Esophagus squamous epithelium (tissue), 5 donors: ENCODE data around the gene TBCD. TPM values are rescaled to one million over a fixed set of nuclear protein-coding genes. Genes with fewer than 3 reads are reported as not detected.

Source experiments
- DNase-seq: peaks from one replicate; lab custom pipeline; 2025; lab: John Stamatoyannopoulos, UW
- H3K27ac ChIP-seq, 4 donors: fragments of 200-600 bp; sonication (generic); one replicate each; pipeline ENCODE4 v1.5.1; 2016 to 2019; ENCODE audit warnings: mild to moderate bottlenecking in 1 of 4
- H3K27me3 ChIP-seq, 4 donors: fragments of 200-600 bp; sonication (generic); 1 replicate in 3 of 4; 2 replicates in 1 of 4; pipeline versions ENCODE4 v1.5.1 to v1.6.0; 2017 to 2021; ENCODE audit warnings: antibody characterized with exemption in 1 of 4
- H3K36me3 ChIP-seq, 3 donors: fragments of 200-600 bp; sonication (generic); one replicate each; pipeline ENCODE4 v1.5.1; 2016 to 2019
- H3K4me1 ChIP-seq, 3 donors: fragments of 200-600 bp; sonication (generic); one replicate each; pipeline ENCODE4 v1.5.1; 2017 to 2019
- H3K4me3 ChIP-seq, 4 donors: fragments of 200-600 bp; sonication (generic); 1 replicate in 3 of 4; 2 replicates in 1 of 4; pipeline ENCODE4 v1.5.1; 2016 to 2019; ENCODE audit warnings: mild to moderate bottlenecking in 2 of 4, moderate library complexity in 1 of 4
- H3K9me3 ChIP-seq, 3 donors: fragments of 200-600 bp; sonication (generic); one replicate each; pipeline ENCODE4 v1.5.1; 2016 to 2019
- CTCF ChIP-seq, 6 experiments: fragments of 450-650 bp in 4 of 6; fragments of 200-600 bp in 2 of 6; sonication (generic) in 2 of 6; IDR thresholded peaks; one replicate each; pipeline ENCODE4 v1.5.1; 2016 to 2019; ENCODE audit warnings: antibody characterized with exemption in 6 of 6, mild to moderate bottlenecking in 4 of 6, moderate library complexity in 4 of 6
- POLR2A ChIP-seq, 4 donors: fragments of 450-650 bp; IDR thresholded peaks; one replicate each; pipeline ENCODE4 v1.6.1; 2017; ENCODE audit warnings: antibody characterized with exemption in 4 of 4, mild to moderate bottlenecking in 4 of 4, moderate library complexity in 3 of 4
- WGBS, 2 donors: methylation state at CpG; one replicate each; pipeline ENCODE4 v1.1.5; 2018; 5-methylcytosine and 5-hydroxymethylcytosine counted together
- intact Hi-C: fragments of 100-400 bp; cut with DNase I; formaldehyde crosslinking; loops from one replicate; pipeline ENCODE4 v1.15.0; 2022
- total RNA-seq, 4 donors: library from RNA; depleted of rRNA; stranded (reverse); fragments of >200 nt; gene quantifications; one replicate each; pipeline ENCODE4 v1.1.0, GENCODE V29; 2016
- donor health status: DM: yes; HTN: yes; CAD: no.

TBCD gene
- total RNA-seq, 4 donors from 2014 or later = 38.8 to 58.3 (median 55.0) TPM

GRCh38 chr17:82710499-82711232 is 41.2 kb upstream of the TBCD start:
- 66 to 70% methylated on average over 19 to 25 of the region's 29 CpGs for WGBS, 2 donors
- H3K9me3 ChIP-seq = no peaks in the 10 kb centered on the region
- DNase-seq = no peak
- TF ChIP-seq POLR2A (IDR thresholded peaks at IDR 0.05) (no peak), CTCF (IDR thresholded peaks at IDR 0.05) (no peak)
- no peaks in the 10 kb centered on the region for H3K36me3 ChIP-seq
- no peak overlapping the region for H3K4me3 ChIP-seq
- H3K27me3 ChIP-seq = peaks cover 0 to 10% (median 0%) of the 10 kb centered on the region in 4 donors
- H3K27ac ChIP-seq = no peak overlapping the region
- intact Hi-C loops = no loop called here
- H3K4me1 ChIP-seq = peaks cover 0 to 11% (median under 1%) of the 10 kb centered on the region in 3 donors

- 77 to 85% methylated on average over 3 to 11 of the region's 35 CpGs for WGBS, 2 donors
- H3K4me1 ChIP-seq = peaks cover 13 to 24% (median 15%) of the 10 kb centered on the region in 3 donors
- no peaks in the 10 kb centered on the region for H3K9me3 ChIP-seq
- no peak overlapping the region for H3K27ac ChIP-seq
- intact Hi-C loops = no loop called here
- peaks cover 0 to 10% (median 0%) of the 10 kb centered on the region in 4 donors for H3K27me3 ChIP-seq
- H3K4me3 ChIP-seq = no peak overlapping the region
- DNase-seq = no peak
- no peaks in the 10 kb centered on the region for H3K36me3 ChIP-seq
- TF ChIP-seq POLR2A (IDR thresholded peaks at IDR 0.05) = no peak
- TF ChIP-seq CTCF (IDR thresholded peaks at IDR 0.05) = no peak
Measured at GRCh38 chr17:82713071-82713723, 38.7 kb upstream of the TBCD start.

GRCh38 chr17:82716203-82717010 is 35.5 kb upstream of the TBCD start, which contains the start of gene FN3KRP:
FN3KRP (plus strand) TSS chr17:82716706; CDS start chr17:82716756, 50 bp downstream.
- TF ChIP-seq POLR2A (IDR thresholded peaks at IDR 0.05) (peak in 3 of 4 donors; percentile 38 to 72 (median 63)), CTCF (IDR thresholded peaks at IDR 0.05) (no peak)
- intact Hi-C loops = no loop called here
- H3K27ac ChIP-seq = peak within 1 kb of the TSS; percentile 87 to 91 (median 88)
- H3K36me3 ChIP-seq = peaks cover 6 to 32% (median 7%) of the 10 kb centered on the region in 3 donors
- 0 to 1% methylated on average over 18 to 23 of the region's 75 CpGs for WGBS, 2 donors
- no peaks in the 10 kb centered on the region for H3K27me3 ChIP-seq
- no peaks in the 10 kb centered on the region for H3K9me3 ChIP-seq
- peak within 1 kb of the TSS; percentile 75 to 99 (median 84) for H3K4me3 ChIP-seq
- peak; percentile 59 for DNase-seq
- peaks cover 13 to 22% (median 19%) of the 10 kb centered on the region in 3 donors for H3K4me1 ChIP-seq

- no peaks in the 10 kb centered on the region for H3K27me3 ChIP-seq
- peaks cover 6 to 59% (median 13%) of the 10 kb centered on the region in 3 donors for H3K36me3 ChIP-seq
- WGBS, 2 donors = 92 to 96% methylated on average over 4 to 15 of the region's 18 CpGs
- no peak for TF ChIP-seq POLR2A (IDR thresholded peaks at IDR 0.05)
- no peak for TF ChIP-seq CTCF (IDR thresholded peaks at IDR 0.05)
- intact Hi-C loops = no loop called here
- H3K27ac ChIP-seq = no peak overlapping the region
- peaks cover 13 to 22% (median 19%) of the 10 kb centered on the region in 3 donors for H3K4me1 ChIP-seq
- H3K4me3 ChIP-seq = no peak overlapping the region
- H3K9me3 ChIP-seq = no peaks in the 10 kb centered on the region
- DNase-seq = no peak
Measured at GRCh38 chr17:82718986-82719685, 32.7 kb upstream of the TBCD start.
